HG03135 (cell line): ENCODE results near the gene ERCC6L2.

Experiments used
- ATAC-seq: cut with Tn5 transposase; IDR thresholded peaks from one replicate; pipeline ENCODE4 v1.9.1; 2021; ENCODE audit warnings: mild to moderate bottlenecking, moderate library complexity; ENCODE audit not compliant: unreplicated experiment

ERCC6L2 gene

DNA sequence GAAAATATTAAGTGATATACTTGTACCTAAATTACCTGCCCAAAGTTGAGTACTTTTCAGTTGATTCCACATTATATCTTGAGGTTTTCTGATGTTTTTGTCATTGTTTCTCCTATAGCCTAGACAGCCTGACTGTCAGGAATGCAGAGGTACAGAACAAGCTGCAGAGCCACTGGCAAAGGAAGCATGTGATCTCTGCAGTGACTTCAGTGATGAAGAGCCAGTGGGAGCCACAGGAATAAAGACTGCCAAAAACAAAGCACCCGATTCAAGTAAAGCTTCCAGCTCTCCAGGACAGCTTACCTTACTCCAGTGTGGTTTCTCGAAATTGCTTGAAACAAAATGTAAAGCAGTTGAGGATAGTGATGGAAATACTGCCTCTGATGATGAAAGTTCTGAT, 96.3 kb downstream of the ERCC6L2 start:
- ATAC-seq = no peak

GRCh38 chr9:95974389-95974788, 98.9 kb downstream of the ERCC6L2 start:
- ATAC-seq = no peak

DNA sequence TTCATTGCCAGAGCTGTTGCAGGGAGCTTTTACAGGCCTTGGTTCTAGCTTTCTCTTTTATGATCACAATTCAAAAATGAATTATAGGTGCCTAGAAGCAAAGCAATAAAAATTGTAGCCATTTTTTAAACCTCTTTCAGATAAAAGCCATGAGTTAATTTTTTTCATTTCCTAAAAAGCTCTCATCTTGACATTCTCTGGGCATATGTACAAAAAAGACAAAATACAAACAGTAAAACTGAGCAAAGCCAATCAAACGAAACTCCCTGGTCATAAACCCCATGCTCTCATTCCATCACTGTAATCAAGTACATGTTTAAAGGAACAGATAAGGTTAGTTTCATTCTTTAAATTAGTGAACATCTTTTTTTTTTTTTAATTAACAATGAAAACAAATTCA, 101.9 kb downstream of the ERCC6L2 start:
- no peak for ATAC-seq

GRCh38 chr9:95978106-95978505, 102.6 kb downstream of the ERCC6L2 start:
- no peak for ATAC-seq

DNA sequence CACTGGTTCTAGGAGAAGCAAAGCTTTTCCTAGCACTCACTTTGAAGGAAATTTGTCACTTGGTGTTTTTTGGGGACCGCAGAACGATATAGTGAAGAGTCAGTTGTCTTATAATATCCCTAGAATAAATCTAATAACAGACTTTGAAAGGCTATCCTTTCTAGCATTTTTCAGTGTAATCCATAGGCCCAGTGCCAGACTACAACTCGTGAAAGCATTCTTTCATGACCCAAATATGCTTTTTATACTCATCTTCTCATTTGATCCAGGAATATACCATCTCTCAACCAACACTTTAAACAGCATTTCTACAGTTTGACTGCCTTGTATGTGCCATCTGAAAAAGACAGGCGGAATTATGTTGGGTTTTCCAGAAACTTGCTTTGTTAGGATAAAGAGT, 104.0 kb downstream of the ERCC6L2 start:
- ATAC-seq = no peak

- no peak for ATAC-seq
These were observed 105.0 kb downstream of the ERCC6L2 start for GRCh38 chr9:95980262-95981125.

- no peak for ATAC-seq
These were observed 106.4 kb downstream of the ERCC6L2 start for GRCh38 chr9:95981761-95982390.

DNA sequence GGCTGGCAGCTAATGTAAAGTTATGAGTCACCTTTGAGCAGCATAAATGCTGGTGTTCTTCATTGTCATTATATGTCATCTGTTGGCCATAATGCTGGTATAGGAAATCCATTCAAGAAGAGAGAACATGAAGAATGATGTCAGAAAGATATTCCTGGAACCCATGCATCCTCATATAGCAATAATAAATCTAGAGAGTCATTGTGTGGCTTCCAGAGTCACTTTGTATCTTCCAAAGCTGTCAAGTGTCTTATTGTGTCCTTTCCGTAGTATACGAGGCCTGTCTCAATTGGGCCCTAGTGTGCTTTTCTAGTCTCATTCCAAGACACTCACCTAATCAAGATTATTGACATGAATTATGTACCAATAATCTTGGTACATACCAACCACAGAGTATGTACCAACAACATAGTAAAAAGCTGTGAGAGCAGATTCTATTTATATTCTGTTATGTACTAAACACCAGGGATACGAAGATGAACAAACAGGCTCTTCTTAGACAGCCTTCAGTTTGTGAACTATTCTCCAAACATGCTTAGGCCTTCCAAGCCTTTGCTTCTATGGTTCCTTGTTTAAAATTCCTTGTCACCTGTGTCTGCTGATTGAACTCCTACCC, 110.1 kb downstream of the ERCC6L2 start:
- no peak for ATAC-seq

DNA sequence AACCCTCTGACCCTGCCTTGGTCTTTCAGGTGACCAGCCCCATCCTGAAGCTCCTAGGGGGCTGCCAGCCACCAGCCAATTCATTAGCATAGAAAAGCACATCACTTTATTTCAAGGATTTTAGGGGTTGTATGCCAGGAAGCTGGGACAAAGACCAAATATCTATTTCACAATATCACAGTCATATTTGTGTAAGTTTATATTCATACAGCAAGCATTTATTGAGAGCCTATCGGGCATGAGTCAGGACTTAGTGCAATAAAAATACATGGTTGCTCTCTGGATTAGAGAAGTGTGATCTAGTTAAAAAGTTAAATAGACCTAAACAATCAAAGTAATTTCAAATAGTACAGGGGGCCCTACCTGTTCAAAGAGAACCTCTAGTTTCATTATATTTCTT, 113.8 kb downstream of the ERCC6L2 start:
- no peak for ATAC-seq

GRCh38 chr9:95991326-95991725, 115.8 kb downstream of the ERCC6L2 start:
- ATAC-seq = no peak

DNA sequence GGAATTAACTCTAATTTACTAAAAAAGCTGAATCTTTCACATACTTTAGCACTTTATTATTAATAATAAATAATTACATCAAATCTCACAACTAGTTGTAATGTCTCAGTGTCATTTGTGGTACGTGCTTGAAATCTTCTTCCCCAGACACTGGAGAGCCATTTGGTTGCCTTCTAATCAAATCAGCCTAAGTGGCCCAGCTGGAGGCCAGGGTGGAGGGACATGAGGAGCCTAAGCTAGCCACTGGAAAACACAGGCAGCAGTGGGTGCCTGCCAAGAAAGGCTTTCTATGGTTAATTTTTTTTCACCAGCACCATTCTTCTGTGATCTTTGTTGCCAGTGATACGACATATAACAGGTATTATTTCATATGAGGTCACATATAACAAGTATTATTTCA, 117.0 kb downstream of the ERCC6L2 start:
- ATAC-seq = no peak

GRCh38 chr9:95993337-95993736, 117.8 kb downstream of the ERCC6L2 start:
- no peak for ATAC-seq

GRCh38 chr9:95999390-95999789, 123.9 kb downstream of the ERCC6L2 start:
- no peak for ATAC-seq

DNA sequence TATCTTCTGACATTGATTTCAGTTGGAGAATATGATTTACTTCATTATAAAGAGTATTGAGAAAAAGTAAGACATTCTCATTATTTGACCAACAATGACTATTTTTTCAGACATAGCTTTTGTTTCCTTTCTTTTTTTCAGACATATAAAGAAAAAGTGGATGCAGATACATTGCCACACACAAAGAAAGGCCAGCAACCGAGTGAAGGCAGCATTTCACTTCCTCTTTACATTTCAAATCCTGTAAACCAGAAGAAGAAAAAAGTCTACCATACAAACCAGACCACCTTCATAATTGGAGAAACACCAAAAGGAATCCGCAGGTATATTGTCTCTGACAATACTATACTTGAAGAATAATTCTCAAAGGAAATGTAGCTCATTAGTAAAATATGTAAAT, 128.9 kb downstream of the ERCC6L2 start:
- ATAC-seq = no peak

GRCh38 chr9:96006296-96006879, 130.9 kb downstream of the ERCC6L2 start:
- no peak for ATAC-seq

- ATAC-seq = no peak
These were observed 131.5 kb downstream of the ERCC6L2 start for GRCh38 chr9:96006961-96007360.

- no peak for ATAC-seq
These were observed 133.2 kb downstream of the ERCC6L2 start for GRCh38 chr9:96008502-96009222.

- no peak for ATAC-seq
These were observed 133.7 kb downstream of the ERCC6L2 start for GRCh38 chr9:96009223-96009602.

DNA sequence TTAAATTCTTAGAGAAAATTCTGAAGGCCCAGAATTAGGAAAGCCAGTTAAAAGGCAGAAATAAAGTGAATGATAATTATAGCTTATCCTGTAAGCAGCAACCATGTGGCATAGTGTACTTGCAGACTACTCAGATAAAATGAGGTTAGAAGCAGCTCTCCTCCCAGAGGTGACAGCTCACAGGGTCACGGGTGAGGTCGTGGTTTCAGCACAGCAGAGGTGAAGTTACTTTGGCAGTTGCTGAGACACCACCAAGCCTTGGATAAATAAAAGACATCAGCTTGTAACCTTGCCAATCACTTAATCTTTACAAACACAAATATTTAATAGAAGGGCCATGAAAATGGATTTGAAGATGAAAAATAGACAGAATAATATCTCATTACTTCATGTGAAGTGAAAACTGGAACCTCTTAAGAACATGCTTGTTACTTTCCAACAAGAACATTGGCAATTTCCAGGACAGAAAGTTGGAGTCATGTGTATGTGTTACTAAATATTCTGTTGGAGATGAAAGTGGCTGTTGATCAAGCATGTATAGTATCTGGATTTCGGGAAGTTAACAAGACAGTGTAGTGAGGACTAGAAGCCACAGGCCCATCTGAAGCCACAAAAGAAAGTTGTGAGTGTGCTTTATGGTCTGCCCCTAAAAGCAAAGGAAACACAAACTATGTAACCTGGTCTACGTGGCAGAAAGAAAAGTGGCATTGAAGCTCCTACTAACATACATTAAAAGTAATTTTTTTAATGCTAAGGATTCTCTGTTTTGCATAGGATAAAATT, 134.4 kb downstream of the ERCC6L2 start:
- ATAC-seq = no peak

GRCh38 chr9:96014078-96014477, 138.6 kb downstream of the ERCC6L2 start:
- ATAC-seq = no peak
